ENCODE measurements around the gene ZNF326.

GRCh38 chr1:89993541-89993940 lies 1.4 kb upstream of the ZNF326 start:
- TF ChIP-seq EP300 (IDR thresholded peaks at IDR 0.05), result no peak
- no peak for TF ChIP-seq POLR2A (IDR thresholded peaks at IDR 0.05)

Measured in suprapubic skin (tissue), 2 donors.